ENCODE measurements around the gene TERT. TPM values are rescaled to one million over a fixed set of nuclear protein-coding genes. Genes with fewer than 3 reads are reported as not detected.

Gene TERT
- total RNA-seq, 3 donors from 2014 or later (not counting 1 experiment from before 2014, with no cell fraction given), result not detected

DNA sequence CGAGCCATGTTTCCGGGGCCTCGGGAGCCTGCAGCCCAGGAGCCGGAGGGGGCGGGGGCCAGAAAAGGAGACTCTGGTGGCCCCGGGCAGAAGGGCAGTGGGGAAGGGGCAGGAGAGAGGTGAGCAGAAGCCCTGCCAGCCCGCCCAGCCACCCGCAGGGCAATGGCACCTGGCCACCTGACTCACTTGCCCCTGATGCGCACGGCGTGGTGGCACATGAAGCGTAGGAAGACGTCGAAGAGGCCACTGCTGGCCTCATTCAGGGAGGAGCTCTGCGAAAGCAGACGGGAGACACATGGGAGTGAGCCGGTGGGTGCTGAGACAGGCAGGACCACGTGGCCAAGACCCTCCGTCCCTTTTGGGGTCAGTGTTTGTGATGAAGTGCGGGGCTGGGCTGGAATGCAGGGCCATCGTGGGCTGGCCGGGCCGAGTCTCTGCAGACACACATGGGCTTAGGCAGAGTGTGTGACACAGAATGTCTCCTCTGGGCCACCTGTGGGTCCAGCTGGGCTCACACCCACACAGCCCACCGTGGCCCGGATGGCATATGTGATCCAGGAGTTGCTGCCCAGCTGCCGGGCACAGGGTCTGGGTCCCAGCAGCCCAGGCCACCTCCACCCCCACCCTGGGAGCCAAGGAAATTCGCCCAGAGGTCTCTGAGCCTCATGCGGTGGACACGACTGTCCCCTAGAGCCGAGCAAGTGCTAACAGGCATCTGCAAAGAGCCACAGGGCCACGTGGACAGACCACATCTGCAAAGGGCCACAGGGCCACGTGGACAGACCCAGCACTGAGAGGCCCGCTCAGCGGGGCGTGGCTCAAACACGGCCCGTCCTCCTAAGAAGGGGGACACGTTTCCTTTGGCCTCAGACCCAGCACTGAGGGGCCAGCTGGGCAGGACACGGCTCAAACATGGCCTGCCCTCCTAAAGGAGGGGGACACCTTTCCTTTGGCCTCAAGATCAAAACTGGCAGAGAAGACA, 23.6 kb downstream of the TERT start:
- no peaks in the 10 kb centered on the region for H3K9me3 Mint-ChIP-seq
- DNase-seq (no peak), ATAC-seq (no peak)
- no peak overlapping the region for H3K4me3 ChIP-seq (ENCODE audit: low read length)
- no peak overlapping the region for H3K27ac ChIP-seq (ENCODE audit: low read length)
- 94% methylated on average over 39 of the region's 39 CpGs for WGBS (ENCODE audit: insufficient coverage)
- H3K27me3 ChIP-seq (ENCODE audit: control insufficient read depth, insufficient read depth, low read length), result no peaks in the 10 kb centered on the region
- no peak overlapping the region for H3K4me3 Mint-ChIP-seq
- intact Hi-C loops (cut with micrococcal nuclease), result no loop called here
- no peaks in the 10 kb centered on the region for H3K9me3 ChIP-seq (ENCODE audit: control insufficient read depth, insufficient read depth, low read length)
- H3K27me3 Mint-ChIP-seq (ENCODE audit: low read depth in 2 of 2), result peaks cover 0 to 3% of the 10 kb centered on the region in 2 donors
- H3K36me3 Mint-ChIP-seq, result no peaks in the 10 kb centered on the region
- no peak overlapping the region for H3K27ac Mint-ChIP-seq
- TF ChIP-seq, protein P1, sequence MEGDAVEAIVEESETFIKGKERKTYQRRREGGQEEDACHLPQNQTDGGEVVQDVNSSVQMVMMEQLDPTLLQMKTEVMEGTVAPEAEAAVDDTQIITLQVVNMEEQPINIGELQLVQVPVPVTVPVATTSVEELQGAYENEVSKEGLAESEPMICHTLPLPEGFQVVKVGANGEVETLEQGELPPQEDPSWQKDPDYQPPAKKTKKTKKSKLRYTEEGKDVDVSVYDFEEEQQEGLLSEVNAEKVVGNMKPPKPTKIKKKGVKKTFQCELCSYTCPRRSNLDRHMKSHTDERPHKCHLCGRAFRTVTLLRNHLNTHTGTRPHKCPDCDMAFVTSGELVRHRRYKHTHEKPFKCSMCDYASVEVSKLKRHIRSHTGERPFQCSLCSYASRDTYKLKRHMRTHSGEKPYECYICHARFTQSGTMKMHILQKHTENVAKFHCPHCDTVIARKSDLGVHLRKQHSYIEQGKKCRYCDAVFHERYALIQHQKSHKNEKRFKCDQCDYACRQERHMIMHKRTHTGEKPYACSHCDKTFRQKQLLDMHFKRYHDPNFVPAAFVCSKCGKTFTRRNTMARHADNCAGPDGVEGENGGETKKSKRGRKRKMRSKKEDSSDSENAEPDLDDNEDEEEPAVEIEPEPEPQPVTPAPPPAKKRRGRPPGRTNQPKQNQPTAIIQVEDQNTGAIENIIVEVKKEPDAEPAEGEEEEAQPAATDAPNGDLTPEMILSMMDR (IDR thresholded peaks at IDR 0.05), result no peak
- no peaks in the 10 kb centered on the region for H3K36me3 ChIP-seq (ENCODE audit: control insufficient read depth, insufficient read depth, low read length)
- peaks cover 0 to 8% of the 10 kb centered on the region in 2 donors for H3K4me1 Mint-ChIP-seq
- peaks cover 1% of the 10 kb centered on the region for H3K4me1 ChIP-seq (ENCODE audit: control insufficient read depth, insufficient read depth, low read length)

DNA sequence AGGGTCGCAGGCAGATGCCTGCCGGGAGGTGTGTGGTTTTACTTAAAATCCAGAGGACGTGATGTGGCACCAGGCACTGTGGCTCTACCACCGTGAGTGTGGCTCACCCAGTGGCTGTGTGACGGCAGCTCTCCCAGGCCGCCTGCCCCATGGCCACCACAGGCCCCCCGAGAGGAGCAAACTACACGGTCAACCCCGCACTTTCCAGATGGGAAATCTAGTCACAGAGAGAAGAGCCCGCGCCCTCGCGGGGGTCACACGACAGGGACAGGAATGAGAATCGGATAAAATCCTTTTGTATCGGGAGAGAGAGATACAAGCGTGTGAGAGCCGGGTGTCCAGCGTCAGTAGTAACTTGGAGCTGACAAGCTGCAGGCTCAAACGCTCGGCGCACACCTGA, 24.4 kb downstream of the TERT start:
- Histone ChIP-seq H3K36me3 (ENCODE audit: control insufficient read depth, insufficient read depth, low read length) (no peaks in the 10 kb centered on the region), H3K4me1 (ENCODE audit: control insufficient read depth, insufficient read depth, low read length) (no peaks in the 10 kb centered on the region), H3K4me3 (ENCODE audit: low read length) (no peak overlapping the region), H3K27ac (ENCODE audit: low read length) (no peak overlapping the region), H3K27me3 (ENCODE audit: control insufficient read depth, insufficient read depth, low read length) (no peaks in the 10 kb centered on the region), H3K9me3 (ENCODE audit: control insufficient read depth, insufficient read depth, low read length) (no peaks in the 10 kb centered on the region)
- WGBS (ENCODE audit: insufficient coverage), result 97% methylated on average over 22 of the region's 22 CpGs
- ATAC-seq, result no peak
- Mint-ChIP-seq H3K27me3 (ENCODE audit: low read depth in 2 of 2) (peaks cover 0 to 3% of the 10 kb centered on the region in 2 donors), H3K9me3 (no peaks in the 10 kb centered on the region), H3K4me1 (peaks cover 0 to 2% of the 10 kb centered on the region in 2 donors), H3K27ac (no peak overlapping the region), H3K4me3 (no peak overlapping the region), H3K36me3 (no peaks in the 10 kb centered on the region)
- DNase-seq, result no peak
- intact Hi-C loops (cut with micrococcal nuclease), result no loop called here
- TF ChIP-seq, protein P1 (IDR thresholded peaks at IDR 0.05), result no peak

DNA sequence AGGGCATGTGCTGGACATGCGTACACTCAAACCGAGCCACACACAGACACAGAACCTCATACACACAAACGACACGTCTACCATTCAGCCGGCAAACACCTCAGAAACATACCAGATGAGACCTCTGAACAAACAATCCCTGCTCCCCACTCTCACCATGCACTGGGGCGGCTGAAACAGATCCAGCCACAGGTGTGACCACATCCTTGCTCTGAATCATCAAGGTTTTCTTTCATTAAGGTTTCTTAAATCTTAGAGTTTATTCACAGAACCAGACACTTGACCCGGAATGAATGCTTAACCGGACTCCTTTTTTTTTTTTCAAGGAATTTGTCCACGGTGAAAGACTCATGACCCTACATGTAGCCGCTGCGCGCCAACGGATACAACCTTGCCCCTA, 26.2 kb downstream of the TERT start:
- intact Hi-C loops (cut with micrococcal nuclease), result no loop called here
- Histone ChIP-seq H3K27ac (ENCODE audit: low read length) (no peak overlapping the region), H3K9me3 (ENCODE audit: control insufficient read depth, insufficient read depth, low read length) (no peaks in the 10 kb centered on the region), H3K36me3 (ENCODE audit: control insufficient read depth, insufficient read depth, low read length) (no peaks in the 10 kb centered on the region), H3K4me3 (ENCODE audit: low read length) (no peak overlapping the region), H3K27me3 (ENCODE audit: control insufficient read depth, insufficient read depth, low read length) (no peaks in the 10 kb centered on the region), H3K4me1 (ENCODE audit: control insufficient read depth, insufficient read depth, low read length) (no peaks in the 10 kb centered on the region)
- H3K4me1 Mint-ChIP-seq, result no peaks in the 10 kb centered on the region
- DNase-seq (peak in 1 of 2 donors; percentile 60), ATAC-seq (no peak)
- TF ChIP-seq, protein P1 (IDR thresholded peaks at IDR 0.05), result no peak
- whole genome bisulfite sequencing (ENCODE audit: insufficient coverage), result 68% methylated on average over 13 of the region's 13 CpGs
- peaks cover 0 to 3% of the 10 kb centered on the region in 2 donors for H3K27me3 Mint-ChIP-seq (ENCODE audit: low read depth in 2 of 2)
- H3K9me3 Mint-ChIP-seq, result no peaks in the 10 kb centered on the region
- H3K4me3 Mint-ChIP-seq, result no peak overlapping the region
- no peak overlapping the region for H3K27ac Mint-ChIP-seq
- H3K36me3 Mint-ChIP-seq, result no peaks in the 10 kb centered on the region
